Measurements from ENCODE around the gene DHRS7C. TPM values are rescaled to one million over a fixed set of nuclear protein-coding genes. Genes with fewer than 3 reads are reported as not detected.

DHRS7C gene
- polyA plus RNA-seq, 3 donors: not detected

- no peaks in the 10 kb centered on the region for H3K4me1 Mint-ChIP-seq
- Histone ChIP-seq H3K27ac (ENCODE audit: low read depth in 1 of 2, low read length in 2 of 2) (no peak overlapping the region), H3K4me3 (replicated peaks in 1 of 3; ENCODE audit: low read depth in 2 of 3, low read length in 3 of 3) (no peak overlapping the region), H3K36me3 (replicated peaks in 1 of 2; ENCODE audit: control insufficient read depth in 1 of 2, insufficient read depth in 2 of 2, low read length in 2 of 2) (no peaks in the 10 kb centered on the region), H4K20me1 (ENCODE audit: insufficient read depth, low read length) (no peaks in the 10 kb centered on the region), H3K27me3 (ENCODE audit: control insufficient read depth in 2 of 2, insufficient read depth in 2 of 2, low read length in 2 of 2) (no peaks in the 10 kb centered on the region), H3K4me2 (replicated peaks; ENCODE audit: extremely low read depth, low read length, poor library complexity, severe bottlenecking) (no peak overlapping the region), H3K9ac (ENCODE audit: insufficient read depth, low read length, poor library complexity, severe bottlenecking) (no peak overlapping the region), H2AFZ (ENCODE audit: insufficient read depth, low read depth, low read length, poor library complexity, severe bottlenecking) (no peak overlapping the region), H3K9me3 (replicated peaks in 1 of 2; ENCODE audit: control insufficient read depth in 1 of 2, insufficient read depth in 1 of 2, low read length in 2 of 2) (no peaks in the 10 kb centered on the region), H3K4me1 (ENCODE audit: control insufficient read depth in 1 of 2, insufficient read depth in 2 of 2, low read length in 2 of 2) (no peaks in the 10 kb centered on the region), H3K79me2 (ENCODE audit: insufficient read depth, low read length) (no peaks in the 10 kb centered on the region)
- H3K4me3 Mint-ChIP-seq: no peak overlapping the region
- peaks cover 3 to 9% (median 6%) of the 10 kb centered on the region in 3 donors for H3K27me3 Mint-ChIP-seq (ENCODE audit: low read depth in 3 of 3)
- no peaks in the 10 kb centered on the region for H3K36me3 Mint-ChIP-seq
- TF ChIP-seq, protein P1, sequence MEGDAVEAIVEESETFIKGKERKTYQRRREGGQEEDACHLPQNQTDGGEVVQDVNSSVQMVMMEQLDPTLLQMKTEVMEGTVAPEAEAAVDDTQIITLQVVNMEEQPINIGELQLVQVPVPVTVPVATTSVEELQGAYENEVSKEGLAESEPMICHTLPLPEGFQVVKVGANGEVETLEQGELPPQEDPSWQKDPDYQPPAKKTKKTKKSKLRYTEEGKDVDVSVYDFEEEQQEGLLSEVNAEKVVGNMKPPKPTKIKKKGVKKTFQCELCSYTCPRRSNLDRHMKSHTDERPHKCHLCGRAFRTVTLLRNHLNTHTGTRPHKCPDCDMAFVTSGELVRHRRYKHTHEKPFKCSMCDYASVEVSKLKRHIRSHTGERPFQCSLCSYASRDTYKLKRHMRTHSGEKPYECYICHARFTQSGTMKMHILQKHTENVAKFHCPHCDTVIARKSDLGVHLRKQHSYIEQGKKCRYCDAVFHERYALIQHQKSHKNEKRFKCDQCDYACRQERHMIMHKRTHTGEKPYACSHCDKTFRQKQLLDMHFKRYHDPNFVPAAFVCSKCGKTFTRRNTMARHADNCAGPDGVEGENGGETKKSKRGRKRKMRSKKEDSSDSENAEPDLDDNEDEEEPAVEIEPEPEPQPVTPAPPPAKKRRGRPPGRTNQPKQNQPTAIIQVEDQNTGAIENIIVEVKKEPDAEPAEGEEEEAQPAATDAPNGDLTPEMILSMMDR (IDR thresholded peaks at IDR 0.05): no peak
- H3K9me3 Mint-ChIP-seq: peaks cover 0 to 4% (median 1%) of the 10 kb centered on the region in 7 donors
- 92% methylated on average over 10 of the region's 11 CpGs for WGBS (ENCODE audit: insufficient coverage)
- intact Hi-C loops (cut with micrococcal nuclease): no loop called here
- no peak overlapping the region for H3K27ac Mint-ChIP-seq
- DNase-seq: no peak
These were observed 46.4 kb upstream of the DHRS7C start for GRCh38 chr17:9837551-9838471.

GRCh38 chr17:9833922-9834321, 42.5 kb upstream of the DHRS7C start:
- Histone ChIP-seq H4K20me1 (ENCODE audit: insufficient read depth, low read length) (no peaks in the 10 kb centered on the region), H3K4me3 (replicated peaks in 1 of 3; ENCODE audit: low read depth in 2 of 3, low read length in 3 of 3) (no peak overlapping the region), H3K9ac (ENCODE audit: insufficient read depth, low read length, poor library complexity, severe bottlenecking) (no peak overlapping the region), H3K27ac (ENCODE audit: low read depth in 1 of 2, low read length in 2 of 2) (no peak overlapping the region), H3K9me3 (replicated peaks in 1 of 2; ENCODE audit: control insufficient read depth in 1 of 2, insufficient read depth in 1 of 2, low read length in 2 of 2) (no peaks in the 10 kb centered on the region), H3K4me1 (ENCODE audit: control insufficient read depth in 1 of 2, insufficient read depth in 2 of 2, low read length in 2 of 2) (no peaks in the 10 kb centered on the region), H3K27me3 (ENCODE audit: control insufficient read depth in 2 of 2, insufficient read depth in 2 of 2, low read length in 2 of 2) (no peaks in the 10 kb centered on the region), H3K79me2 (ENCODE audit: insufficient read depth, low read length) (no peaks in the 10 kb centered on the region), H3K36me3 (replicated peaks in 1 of 2; ENCODE audit: control insufficient read depth in 1 of 2, insufficient read depth in 2 of 2, low read length in 2 of 2) (no peaks in the 10 kb centered on the region), H3K4me2 (replicated peaks; ENCODE audit: extremely low read depth, low read length, poor library complexity, severe bottlenecking) (no peak overlapping the region), H2AFZ (ENCODE audit: insufficient read depth, low read depth, low read length, poor library complexity, severe bottlenecking) (no peak overlapping the region)
- TF ChIP-seq, protein P1 (IDR thresholded peaks at IDR 0.05): no peak
- DNase-seq: no peak
- Mint-ChIP-seq H3K4me3 (no peak overlapping the region), H3K36me3 (no peaks in the 10 kb centered on the region), H3K27me3 (ENCODE audit: low read depth in 3 of 3) (peaks cover 5 to 7% (median 6%) of the 10 kb centered on the region in 3 donors), H3K4me1 (no peaks in the 10 kb centered on the region), H3K27ac (no peak overlapping the region), H3K9me3 (peaks cover 0 to 4% (median 1%) of the 10 kb centered on the region in 7 donors)
- intact Hi-C loops (cut with micrococcal nuclease): no loop called here
- 89% methylated on average over 2 of the region's 4 CpGs for WGBS (ENCODE audit: insufficient coverage)

Measured in CD14-positive monocyte (primary cell).